GM21786 (cell line): ENCODE measurements around the gene OSGIN1.

Experiments
- ATAC-seq: cut with Tn5 transposase; IDR thresholded peaks from one replicate; pipeline ENCODE4 v1.9.1; 2021; ENCODE audit not compliant: unreplicated experiment

OSGIN1 gene

DNA sequence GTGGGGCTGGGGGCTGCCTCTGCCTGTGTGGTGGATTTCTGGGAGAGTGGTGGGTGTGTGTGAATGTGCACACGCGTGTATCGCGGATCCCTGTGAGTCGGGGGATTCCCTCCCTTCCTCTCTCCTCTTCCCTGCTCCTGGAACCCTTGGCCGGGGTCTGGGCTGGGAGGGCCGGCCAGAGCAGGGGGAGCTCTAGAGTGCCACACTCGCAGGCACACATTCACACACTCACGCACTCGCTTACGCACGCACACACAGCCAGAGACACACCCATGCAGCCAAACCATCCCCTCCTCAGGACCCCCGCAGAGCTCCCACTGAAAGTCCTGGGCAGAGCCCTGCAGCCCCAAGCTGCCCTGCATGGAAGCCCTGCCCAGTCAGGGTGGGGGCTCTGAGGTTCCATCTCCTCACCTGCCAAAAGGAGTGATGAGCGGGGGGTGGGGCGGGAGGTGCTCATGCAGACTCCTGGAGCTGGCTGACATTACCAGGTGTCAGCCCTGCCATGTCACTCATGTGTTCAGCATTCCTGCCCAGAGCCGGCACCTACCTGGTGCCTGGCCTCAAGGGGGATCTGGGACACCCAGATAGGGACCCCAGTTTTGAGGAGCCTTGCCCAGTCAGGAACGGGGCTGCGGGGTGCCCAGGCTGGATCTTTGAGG is 16.9 kb downstream of the OSGIN1 start:
- no peak for ATAC-seq

DNA sequence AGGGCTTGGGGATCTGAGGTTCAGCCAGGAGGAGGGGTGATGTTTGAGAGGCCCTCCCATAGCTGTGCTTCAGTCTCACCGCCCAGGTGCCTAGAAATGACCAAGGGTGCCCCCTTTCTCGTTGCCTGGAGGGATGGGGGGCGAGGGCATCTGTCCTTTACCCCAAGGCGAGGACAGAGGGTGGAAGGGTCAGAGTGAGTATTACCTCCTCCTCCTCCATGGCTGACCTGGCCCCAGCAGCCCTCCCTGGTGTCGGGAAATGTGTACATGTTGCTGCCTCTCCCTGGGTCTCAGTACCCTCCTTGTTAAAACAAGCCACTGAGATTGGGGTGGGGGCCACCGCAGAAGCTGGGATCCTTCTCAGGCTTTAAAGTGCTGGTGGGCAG is 17.4 kb downstream of the OSGIN1 start:
- ATAC-seq = no peak

DNA sequence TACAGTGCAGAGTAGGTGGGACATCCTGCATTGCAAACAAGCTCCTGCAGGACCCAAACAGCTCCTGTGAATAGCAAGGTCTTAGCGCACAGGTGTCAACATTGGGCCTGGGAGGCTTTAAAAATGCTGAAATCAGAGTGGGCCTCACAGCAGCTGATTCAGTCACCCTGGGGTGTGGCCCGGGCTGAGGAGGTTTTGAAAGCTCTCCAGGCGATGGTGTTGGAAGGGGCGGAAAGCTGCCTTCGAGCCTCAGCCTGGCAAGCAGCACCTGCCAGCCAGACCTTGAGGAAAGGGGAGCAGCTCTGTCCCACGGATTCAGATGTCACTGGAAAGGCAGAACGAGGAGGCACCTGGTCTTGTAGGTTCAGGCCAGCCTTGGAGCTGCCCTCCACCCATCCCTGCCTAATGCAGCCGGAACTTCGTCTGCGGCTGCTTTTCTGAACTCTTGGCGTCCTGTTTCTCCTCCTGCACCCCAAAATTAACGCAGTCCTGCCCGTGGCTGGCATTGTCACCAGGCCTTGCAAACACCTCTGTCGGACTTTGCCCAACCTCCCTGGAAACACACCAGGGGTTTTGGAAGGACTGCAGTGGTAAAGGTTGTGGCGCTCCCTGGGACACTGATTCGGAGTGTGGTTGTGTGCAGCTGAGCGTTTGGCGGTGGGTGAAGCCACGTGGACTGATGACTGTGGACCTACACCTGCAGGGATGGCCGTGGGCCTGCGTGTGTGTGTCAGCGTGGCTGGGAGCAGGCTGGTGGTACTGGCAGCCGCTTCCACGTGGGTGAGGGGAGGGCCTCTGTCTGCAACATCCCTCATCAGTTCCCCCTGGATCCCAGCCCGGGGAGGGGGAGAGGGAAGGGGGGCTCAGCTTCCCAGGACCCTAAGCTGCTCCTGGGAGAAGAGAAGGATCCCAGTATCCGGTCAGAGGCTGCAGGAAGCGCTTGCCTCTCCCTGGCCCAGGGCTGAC is 18.4 kb downstream of the OSGIN1 start:
- no peak for ATAC-seq

DNA sequence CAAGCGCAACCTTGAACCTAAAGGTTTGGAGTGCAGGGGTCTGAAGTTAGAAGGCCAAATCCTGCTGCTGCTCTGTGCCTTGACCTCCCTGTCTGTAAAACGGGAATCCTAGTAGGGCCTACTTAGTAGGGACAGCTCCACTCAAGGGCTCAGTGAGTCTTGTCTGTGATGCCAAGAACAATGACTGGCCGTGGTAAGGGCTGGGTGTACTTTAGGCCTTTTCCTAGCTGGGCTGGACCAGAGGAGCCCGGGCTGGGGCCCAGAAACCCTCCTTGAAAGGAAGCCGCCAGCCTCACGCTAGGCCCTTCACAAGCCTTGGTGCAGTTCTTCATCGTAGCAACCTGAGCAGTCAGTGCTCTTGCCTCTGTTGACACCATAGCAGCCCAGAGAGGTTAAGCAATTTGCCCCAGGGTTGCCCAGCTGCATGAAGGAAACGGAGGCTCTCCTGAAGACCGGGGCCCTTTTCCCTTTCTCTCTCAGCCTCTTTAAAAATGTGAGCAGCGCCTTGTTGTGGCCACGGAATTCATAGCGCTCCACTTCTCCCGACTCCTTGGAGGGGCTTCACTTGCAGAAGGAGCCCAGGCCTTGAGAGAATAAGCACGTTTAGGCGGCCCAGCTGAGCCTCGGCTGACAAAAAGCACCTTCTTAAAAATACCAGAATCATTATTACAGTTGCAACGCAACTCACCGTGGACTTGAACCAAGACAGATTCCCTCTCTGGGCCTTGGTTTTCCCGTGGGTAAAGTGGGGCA is 19.4 kb downstream of the OSGIN1 start:
- no peak for ATAC-seq

DNA sequence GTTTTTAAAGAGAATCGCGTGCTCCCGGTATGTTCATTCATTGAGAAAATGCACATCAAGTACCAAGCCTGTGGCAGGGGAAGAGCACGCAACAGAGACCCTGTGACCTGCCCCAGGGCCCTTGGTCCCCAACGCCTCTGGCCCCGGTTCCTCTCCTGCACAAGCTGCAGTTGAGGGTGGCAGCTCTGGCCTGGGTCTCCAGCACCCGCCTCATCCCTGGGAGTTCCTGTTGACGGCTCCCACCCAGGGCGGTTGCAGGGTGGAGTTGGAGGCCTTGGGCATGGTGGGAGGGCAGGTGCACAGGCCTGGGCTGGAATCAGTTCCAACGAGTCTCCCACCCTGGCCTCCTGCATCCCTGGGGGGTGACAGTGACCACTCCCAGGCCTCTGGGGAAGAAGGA is 20.0 kb downstream of the OSGIN1 start:
- no peak for ATAC-seq

DNA sequence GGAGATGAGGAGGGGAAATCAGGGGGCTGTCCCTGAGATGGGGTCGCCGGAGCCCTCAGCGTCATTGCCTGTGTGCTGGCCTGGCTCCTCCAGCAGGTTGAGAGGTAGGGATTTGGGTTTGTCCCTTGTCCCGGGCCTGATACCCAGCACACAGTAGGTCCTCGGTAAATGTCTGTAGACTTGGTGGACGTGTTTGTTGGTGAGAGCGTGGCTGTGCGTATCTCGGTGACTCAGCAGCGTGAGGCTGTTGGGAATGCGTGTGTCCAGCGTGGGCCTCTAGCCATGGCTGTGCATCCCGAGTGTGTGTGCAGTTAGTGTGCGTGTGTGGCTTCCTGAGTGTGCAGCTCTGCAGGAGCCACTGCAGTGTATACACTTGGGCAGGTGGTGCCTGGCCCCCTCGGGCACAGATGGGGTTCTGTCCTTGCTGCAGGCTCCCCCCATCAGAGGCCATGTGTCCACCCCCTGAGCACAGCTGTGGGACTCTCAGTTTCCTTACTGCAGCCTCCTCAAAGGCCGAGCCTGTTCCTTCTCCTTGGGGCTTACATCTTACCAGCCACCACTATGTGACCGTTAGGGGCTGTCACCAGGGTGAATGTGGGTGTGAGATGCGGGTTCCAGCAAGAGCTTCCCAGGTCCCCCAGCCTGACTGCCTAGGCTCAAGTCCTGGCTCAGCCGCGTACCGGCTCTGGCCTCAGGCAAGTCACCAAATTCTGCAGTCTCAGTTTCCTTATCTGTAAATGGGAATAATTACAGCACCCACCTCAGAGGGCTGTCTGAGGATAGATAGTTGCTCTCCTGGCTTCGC is 20.7 kb downstream of the OSGIN1 start:
- no peak for ATAC-seq

DNA sequence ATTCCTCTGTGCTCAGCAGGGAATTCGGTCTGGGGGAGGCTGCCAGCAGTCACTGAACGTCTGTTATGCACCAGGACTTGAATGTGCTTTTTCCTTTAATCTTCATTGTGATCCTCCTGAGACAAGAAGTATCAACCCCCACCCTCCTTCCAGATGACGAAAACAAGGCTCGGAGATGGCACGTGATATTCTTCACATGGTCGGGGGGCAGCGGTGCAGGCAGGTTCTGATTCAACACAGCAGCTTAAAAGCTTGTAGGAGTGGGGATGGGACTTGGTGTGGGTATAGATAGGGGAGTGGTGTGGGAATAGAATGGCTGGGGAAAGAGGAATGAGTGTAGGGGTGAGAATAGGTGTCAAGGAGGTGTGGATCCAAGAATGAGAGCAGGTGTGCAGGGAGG is 21.4 kb downstream of the OSGIN1 start:
- no peak for ATAC-seq

DNA sequence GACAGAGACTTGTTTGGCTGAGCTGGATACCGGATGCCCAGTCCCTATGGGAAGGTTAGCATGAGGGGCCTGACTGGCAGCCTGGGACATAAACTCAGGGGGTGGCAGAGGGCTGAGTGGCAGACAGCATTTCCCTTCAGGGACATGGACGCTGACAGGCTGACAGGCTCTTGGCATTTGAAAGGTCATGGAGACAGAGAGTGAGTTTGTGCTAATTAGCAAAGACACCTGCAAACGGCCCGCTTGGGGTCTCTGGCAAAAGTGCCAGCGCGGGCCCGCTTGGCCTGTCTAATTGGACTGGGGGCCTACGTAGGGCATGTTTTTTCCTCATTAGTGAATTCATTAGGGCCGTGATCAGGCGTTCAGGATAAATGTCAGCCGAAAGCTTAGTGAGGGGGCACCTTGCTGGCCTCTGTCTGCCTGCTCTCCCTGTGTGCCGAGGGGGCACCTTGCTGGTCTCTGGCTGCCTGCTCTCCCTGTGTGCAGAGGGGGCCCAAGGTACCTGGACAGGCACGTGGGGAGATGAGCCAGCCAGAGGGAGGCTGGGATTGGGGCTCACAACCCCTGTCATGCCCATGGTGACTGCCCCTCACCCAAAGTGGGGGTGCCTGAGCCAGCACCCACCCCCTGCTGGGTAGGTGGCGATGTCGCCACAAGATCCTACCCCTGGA is 22.7 kb downstream of the OSGIN1 start:
- ATAC-seq = no peak

DNA sequence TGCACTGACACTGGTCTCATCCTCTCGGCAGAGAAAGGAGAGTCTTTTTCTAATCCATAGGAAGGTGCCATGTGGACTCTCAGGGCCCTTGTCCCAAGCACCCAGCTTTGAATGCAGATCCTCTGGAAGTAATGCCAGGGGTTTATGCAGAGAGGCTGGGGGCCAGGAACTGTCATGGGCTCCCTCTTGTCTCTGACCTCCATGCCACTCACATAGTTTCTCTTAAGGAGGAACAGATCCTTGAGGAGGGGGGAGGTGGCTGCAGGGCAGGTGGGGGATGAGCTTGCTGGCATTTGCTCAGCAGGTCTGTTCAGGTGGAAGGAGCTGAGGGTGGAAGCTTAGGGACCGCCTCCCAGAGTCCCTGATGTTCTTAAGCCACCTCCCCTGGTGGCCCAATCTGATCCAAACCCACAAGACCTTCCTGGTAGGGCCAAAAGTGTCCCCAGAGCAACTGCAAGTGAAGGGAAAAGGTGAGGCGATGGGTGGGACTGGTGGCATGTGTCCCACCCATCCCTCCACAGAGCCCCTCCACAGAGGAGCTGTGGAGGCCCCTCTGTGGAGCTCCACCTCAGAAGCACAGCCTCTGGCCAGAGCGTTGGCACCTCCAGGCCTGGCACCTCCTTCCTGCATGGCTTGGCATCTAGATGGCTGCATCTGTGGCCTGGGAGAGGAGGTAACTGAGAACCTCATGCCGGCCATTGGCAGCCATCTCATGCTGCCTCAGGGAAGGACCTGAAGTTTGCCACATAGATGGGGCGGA is 24.2 kb downstream of the OSGIN1 start:
- no peak for ATAC-seq

DNA sequence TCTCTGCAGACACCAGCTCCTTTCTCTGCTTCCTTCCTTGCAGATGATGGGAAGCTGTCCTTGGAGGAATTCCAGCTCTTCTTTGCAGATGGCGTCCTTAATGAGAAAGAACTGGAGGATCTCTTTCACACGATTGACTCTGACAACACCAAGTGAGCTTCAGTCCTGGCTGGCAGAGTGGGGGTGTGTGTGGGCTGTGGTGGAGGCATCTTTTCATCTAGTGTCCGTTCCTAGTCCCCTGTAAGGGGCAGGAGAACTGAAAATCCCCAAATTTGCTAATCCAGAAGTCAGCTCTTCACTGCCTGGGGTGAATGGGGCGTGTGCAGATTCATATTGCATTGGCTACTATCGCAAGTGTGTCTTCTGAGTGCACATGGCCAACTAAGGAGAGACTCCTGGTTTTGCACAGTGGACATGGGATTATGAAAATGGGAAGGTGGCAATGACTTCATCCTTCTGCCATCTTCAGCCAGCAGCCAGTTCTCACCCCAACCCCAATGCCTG is 25.4 kb downstream of the OSGIN1 start:
- no peak for ATAC-seq

DNA sequence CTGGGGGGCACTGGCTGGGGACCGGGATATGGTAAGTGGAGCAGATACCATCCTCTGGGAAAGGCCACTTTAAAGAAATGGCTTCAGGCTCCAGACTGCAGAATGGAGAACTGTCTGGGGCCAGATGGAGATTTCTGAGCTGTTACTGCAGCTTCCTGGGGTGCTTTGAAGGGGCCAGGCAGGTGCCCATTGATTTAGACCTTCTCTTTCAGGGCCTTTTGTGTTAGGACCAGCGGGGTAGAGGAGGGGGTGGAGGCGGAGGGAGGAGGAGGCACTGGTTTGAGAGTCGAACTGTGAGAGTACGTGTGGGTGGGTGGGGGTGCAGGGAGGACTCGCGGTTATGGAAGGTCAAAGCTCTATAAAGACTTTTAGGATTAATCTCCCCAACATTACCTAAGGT is 26.4 kb downstream of the OSGIN1 start:
- ATAC-seq = no peak

DNA sequence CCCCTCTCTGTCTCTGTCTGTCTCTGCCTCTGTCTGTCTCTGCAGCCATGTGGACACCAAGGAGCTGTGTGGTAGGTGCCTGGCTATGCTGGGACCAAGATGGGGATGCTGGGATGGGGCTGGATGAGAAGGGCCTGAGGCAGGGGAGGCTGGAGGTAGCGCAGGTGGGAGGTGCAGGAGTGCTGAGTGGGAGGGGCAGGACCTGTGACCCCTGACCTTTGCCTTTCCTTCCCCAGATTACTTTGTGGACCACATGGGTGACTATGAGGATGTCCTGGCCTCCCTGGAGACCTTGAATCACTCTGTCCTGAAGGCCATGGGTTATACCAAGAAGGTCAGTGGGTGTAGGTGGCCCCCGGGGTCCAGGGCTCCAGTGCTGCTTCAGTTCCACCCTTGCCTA is 27.8 kb downstream of the OSGIN1 start:
- ATAC-seq = no peak

DNA sequence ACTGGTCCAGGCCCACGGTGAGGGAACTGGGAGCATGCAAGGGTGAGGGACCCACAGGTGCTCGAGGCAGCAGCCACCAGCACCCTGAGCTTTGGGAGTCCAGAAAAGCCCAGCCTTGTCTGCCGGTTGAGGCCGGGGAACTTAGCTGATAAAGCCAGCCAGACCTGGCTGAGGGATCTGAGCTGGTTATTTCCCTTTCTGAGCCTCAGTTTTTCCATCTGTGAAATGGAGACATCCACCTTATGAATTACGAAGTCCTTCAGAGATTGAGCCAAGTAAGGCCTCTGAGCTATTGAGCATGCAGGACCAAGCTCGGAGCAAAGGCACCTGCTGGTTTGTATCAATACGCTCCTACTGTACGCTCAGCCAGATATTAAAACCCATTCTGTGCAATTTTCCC is 28.8 kb downstream of the OSGIN1 start:
- no peak for ATAC-seq

DNA sequence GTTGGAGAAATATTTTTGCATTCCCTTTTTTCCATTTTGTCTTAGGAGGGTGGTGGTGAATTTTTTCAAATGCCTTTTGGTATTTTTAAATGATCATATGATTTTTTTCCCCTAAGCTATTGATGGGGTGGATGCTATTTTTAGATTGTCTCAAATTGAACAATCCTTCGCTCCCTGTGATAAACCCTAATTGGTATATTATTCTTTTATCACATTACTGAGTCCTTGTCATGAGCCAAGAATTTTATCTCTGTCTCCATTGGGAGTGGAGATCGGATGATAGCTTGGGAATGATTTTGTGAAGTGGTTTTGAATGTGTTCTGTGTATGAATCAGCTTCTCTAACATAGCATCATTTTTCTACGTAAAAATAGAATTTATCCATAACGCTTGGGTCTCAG is 30.5 kb downstream of the OSGIN1 start:
- ATAC-seq = no peak

DNA sequence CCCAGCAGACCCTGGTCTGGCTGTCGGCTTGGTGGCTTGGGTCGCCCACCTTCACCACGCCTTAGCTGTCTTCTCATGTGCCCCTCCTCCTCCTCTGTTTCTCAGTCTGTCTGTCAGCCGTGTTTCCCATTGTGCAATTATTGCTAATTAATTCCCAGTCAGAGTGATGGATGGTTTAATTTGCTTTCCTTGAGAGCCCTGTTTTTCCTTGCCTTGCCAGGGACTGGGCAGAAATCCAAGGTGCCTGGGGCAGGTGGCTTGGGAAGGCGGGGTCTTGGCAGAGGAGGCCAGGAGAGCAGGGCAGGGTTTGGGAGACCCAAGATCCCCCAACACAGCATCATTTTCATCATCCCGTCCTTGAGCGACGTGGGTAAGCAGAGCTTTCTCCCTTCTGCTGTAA is 36.3 kb downstream of the OSGIN1 start:
- ATAC-seq = no peak

DNA sequence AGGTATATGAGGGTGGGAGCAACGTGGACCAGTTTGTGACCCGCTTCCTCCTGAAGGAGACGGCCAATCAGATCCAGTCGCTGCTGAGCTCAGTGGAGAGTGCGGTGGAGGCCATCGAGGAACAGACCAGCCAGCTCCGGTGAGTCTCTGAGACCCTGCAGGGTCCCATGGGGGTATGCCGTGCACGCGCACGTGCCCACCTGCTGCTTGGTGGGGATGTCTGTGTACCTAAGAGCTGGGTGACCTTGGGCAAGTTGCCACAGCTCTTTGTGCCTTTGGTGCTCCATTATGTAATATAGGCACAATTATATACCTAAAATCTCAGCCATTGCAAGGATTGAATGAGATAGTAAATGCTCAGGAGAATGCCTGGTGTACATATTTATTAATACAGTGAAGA is 37.5 kb downstream of the OSGIN1 start:
- no peak for ATAC-seq

DNA sequence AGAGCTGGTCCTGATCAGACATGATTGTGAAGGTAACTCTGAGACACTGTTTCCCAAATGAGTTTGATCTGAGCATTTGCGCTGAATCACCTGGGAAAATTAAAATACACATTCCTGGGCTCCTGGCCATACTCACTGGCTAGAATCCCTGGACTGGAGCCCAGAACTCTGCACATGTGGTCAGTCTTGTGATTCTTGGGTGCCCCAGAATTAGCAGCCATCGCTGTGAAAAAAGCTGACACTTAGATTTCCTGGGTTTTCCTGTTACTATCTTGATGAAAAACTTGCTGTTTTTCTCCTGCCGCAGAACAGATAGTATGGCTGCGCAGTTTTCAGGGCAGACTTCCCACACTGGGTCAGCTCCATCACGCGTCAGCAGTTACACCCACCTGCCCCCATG is 39.6 kb downstream of the OSGIN1 start:
- ATAC-seq = no peak

DNA sequence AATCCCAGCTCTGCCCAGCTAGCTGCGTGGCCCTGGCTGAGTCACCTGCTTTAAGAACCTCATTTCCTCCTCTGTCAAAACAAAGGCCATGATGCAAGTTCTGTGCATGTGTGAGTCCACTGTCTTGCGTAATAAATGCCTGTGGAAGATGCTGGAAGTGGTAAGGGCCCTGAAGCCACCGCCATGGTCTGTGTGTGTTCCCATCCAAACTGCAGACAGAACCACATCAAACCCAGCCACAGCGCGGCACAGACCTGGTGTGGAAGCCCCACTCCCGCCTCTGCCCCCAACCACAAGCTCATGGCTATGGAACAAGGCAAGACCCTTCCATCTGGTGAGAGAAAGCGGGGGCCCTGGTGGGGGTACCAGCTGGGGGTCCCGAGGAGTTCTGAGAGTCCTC is 41.0 kb downstream of the OSGIN1 start:
- no peak for ATAC-seq

DNA sequence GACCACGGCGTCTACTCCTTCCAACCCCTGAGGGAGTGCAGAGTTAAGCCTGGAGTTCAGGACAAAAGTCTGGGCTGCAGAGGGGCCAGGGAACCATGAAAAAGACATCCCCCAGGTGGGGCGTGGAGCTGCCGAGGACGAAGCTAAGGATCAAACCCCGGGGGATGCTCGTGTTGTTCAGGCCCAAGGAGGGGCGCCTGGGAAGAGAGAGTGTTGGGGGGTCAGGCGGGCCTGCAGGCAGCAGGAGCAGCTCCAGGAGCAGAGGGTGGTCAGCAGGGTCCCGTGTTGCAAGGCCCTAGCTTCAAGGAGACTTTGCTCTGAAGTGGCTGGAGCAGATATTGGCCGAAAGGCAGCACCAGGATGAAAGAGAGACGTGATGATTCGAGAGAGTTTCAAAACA is 41.7 kb downstream of the OSGIN1 start:
- ATAC-seq = no peak
